ENCODE data around the gene ZSCAN10. TPM values are rescaled to one million over a fixed set of nuclear protein-coding genes. Genes with fewer than 3 reads are reported as not detected.
A peak's percentile ranks its signal among the peaks of the same experiment; 100 is the strongest.

Gene ZSCAN10
- total and polyA plus RNA-seq, 2 of the 13 experiments (the other 11 are each of a cell fraction or from before 2014, with no cell fraction given) = not detected

GRCh38 chr16:3086596-3087242, 12.4 kb downstream of the ZSCAN10 start (continued):
- peak; percentile 52; the same call in 1 of the 2 replicates for TF ChIP-seq ARID4A (CRISPR knock-in tag; IDR thresholded peaks at IDR 0.05; ENCODE audit: borderline replicate concordance)
- TF ChIP-seq ZBTB21 (CRISPR knock-in tag; IDR thresholded peaks at IDR 0.05) = no peak
- TF ChIP-seq NFIC (IDR thresholded peaks at IDR 0.05; ENCODE audit: low read length) = no peak
- no peak; the same call in 1 of the 2 replicates for TF ChIP-seq CBX5 (CRISPR knock-in tag; IDR thresholded peaks at IDR 0.05; ENCODE audit: borderline replicate concordance)
- no peak for TF ChIP-seq TFDP2 (CRISPR knock-in tag; IDR thresholded peaks at IDR 0.05)
- 0 out of 2 replicates have a peak, but pooled peaks have one; percentile 3 for TF ChIP-seq PPARG (CRISPR knock-in tag; conservative IDR thresholded peaks at IDR 0.05)
- no peak for TF ChIP-seq ZNF773 (CRISPR knock-in tag; IDR thresholded peaks at IDR 0.05; ENCODE audit: borderline replicate concordance)
- peak; percentile 86 for TF ChIP-seq ETV5 (CRISPR knock-in tag; IDR thresholded peaks at IDR 0.05; ENCODE audit: borderline replicate concordance)
- TF ChIP-seq XRCC5 (optimal IDR thresholded peaks at IDR 0.05; ENCODE audit: low read length) = peak; percentile 33
- TF ChIP-seq PAX8 (CRISPR knock-in tag; IDR thresholded peaks at IDR 0.05; ENCODE audit: borderline replicate concordance) = peak; percentile 74; the same call in 1 of the 2 replicates
- TF ChIP-seq HBP1 (CRISPR knock-in tag; IDR thresholded peaks at IDR 0.05; ENCODE audit: low read depth) = no peak
- TF ChIP-seq KLF16 (CRISPR knock-in tag; IDR thresholded peaks at IDR 0.05) = peak in 1 of 2 experiments; percentile 22; a peak in 1 of 4 replicates
- no peak for TF ChIP-seq SAFB2 (CRISPR knock-in tag; IDR thresholded peaks at IDR 0.05; ENCODE audit: borderline replicate concordance, low read depth)
- no peak for TF ChIP-seq GPN1 (CRISPR knock-in tag; IDR thresholded peaks at IDR 0.05; ENCODE audit: borderline replicate concordance)
- TF ChIP-seq MNT (IDR thresholded peaks at IDR 0.05) = no peak
- no peak for TF ChIP-seq ZBTB8A (CRISPR knock-in tag; IDR thresholded peaks at IDR 0.05; ENCODE audit: borderline replicate concordance, low read depth)
- TF ChIP-seq CENPBD1 (CRISPR knock-in tag; IDR thresholded peaks at IDR 0.05; ENCODE audit: borderline replicate concordance, low read depth) = no peak
- no peak for TF ChIP-seq MAFG (CRISPR knock-in tag; IDR thresholded peaks at IDR 0.05)
- TF ChIP-seq SMAD1 (CRISPR knock-in tag; IDR thresholded peaks at IDR 0.05; ENCODE audit: borderline replicate concordance, low read depth) = peak; percentile 45; the same call in 1 of the 2 replicates
- TF ChIP-seq ZNF230 (CRISPR knock-in tag; IDR thresholded peaks at IDR 0.05) = 0 out of 2 replicates have a peak, but pooled peaks have one; percentile 50
- no peak for TF ChIP-seq FOXA3 (CRISPR knock-in tag; IDR thresholded peaks at IDR 0.05)
